Neural cell (in vitro differentiated cells): ENCODE data around the gene PRDX3.

ENCODE experiments used
- CTCF ChIP-seq: fragments of 450-650 bp; IDR thresholded peaks from 2 replicates; pipeline ENCODE4 v1.5.1; 2014; ENCODE audit warnings: antibody characterized with exemption, mild to moderate bottlenecking, moderate library complexity; ENCODE audit not compliant: poor library complexity, severe bottlenecking
- EZH2 ChIP-seq: fragments of 200-600, 300-800 bp; shearing (Covaris generic), sonication (generic); IDR thresholded peaks from 2 replicates; pipeline ENCODE4 v1.6.1; 2014; ENCODE audit warnings: antibody characterized with exemption, low read length, borderline replicate concordance, mild to moderate bottlenecking; ENCODE audit not compliant: insufficient read depth, poor library complexity, severe bottlenecking
- RAD21 ChIP-seq: fragments of 450-650 bp; conservative IDR thresholded peaks from 2 replicates; pipeline ENCODE4 v1.6.1; 2014; ENCODE audit warnings: antibody characterized with exemption, mild to moderate bottlenecking, moderate library complexity
- TAF1 ChIP-seq: IDR thresholded peaks from 2 replicates; pipeline ENCODE4 v1.6.1; 2012; ENCODE audit warnings: low read depth

- TF ChIP-seq CTCF = peak; percentile 23
- TF ChIP-seq EZH2 = no peak
- TF ChIP-seq TAF1 = no peak
- TF ChIP-seq RAD21 = peak; percentile 36
Measured at GRCh38 chr10:119139464-119140067, 39.0 kb downstream of the PRDX3 start.
